DLD1 (cell line): Measurements from ENCODE around the gene PHEX.

ENCODE experiments used
- in situ Hi-C: cut with HindIII; loops from 2 replicates; pipeline ENCODE4 v1.10.0; 2017; ENCODE audit warnings: low sequenced_read_pairs

The PHEX gene

GRCh38 chrX:22147214-22147613 lies 115.1 kb downstream of the PHEX start:
- in situ Hi-C loops: no loop called here

GRCh38 chrX:22147942-22148341 lies 115.8 kb downstream of the PHEX start:
- in situ Hi-C loops: no loop called here

GRCh38 chrX:22148565-22148964 lies 116.4 kb downstream of the PHEX start:
- in situ Hi-C loops: no loop called here

GRCh38 chrX:22150371-22150770 lies 118.2 kb downstream of the PHEX start:
- in situ Hi-C loops: no loop called here

- in situ Hi-C loops: no loop called here
These were observed 123.0 kb downstream of the PHEX start for GRCh38 chrX:22155126-22155525.

- in situ Hi-C loops: no loop called here
These were observed 126.9 kb downstream of the PHEX start for GRCh38 chrX:22159071-22159470.

GRCh38 chrX:22163326-22163725 lies 131.2 kb downstream of the PHEX start:
- in situ Hi-C loops: no loop called here

GRCh38 chrX:22164770-22165388 lies 132.8 kb downstream of the PHEX start:
- in situ Hi-C loops: no loop called here

GRCh38 chrX:22165732-22166457 lies 133.8 kb downstream of the PHEX start:
- in situ Hi-C loops: no loop called here

- in situ Hi-C loops: no loop called here
These were observed 139.3 kb downstream of the PHEX start for GRCh38 chrX:22171287-22172060.

GRCh38 chrX:22173966-22174365 lies 141.8 kb downstream of the PHEX start:
- in situ Hi-C loops: no loop called here

GRCh38 chrX:22177950-22178515 lies 145.9 kb downstream of the PHEX start:
- in situ Hi-C loops: no loop called here

- in situ Hi-C loops: no loop called here
These were observed 152.0 kb downstream of the PHEX start for GRCh38 chrX:22184096-22184495.

- in situ Hi-C loops: no loop called here
These were observed 154.0 kb downstream of the PHEX start for GRCh38 chrX:22186165-22186564.

GRCh38 chrX:22192419-22193060 lies 160.4 kb downstream of the PHEX start:
- in situ Hi-C loops: no loop called here

GRCh38 chrX:22193851-22194659 lies 161.9 kb downstream of the PHEX start:
- in situ Hi-C loops: no loop called here

GRCh38 chrX:22194660-22194945 lies 162.5 kb downstream of the PHEX start:
- in situ Hi-C loops: no loop called here

GRCh38 chrX:22196149-22196548 lies 164.0 kb downstream of the PHEX start:
- in situ Hi-C loops: no loop called here

GRCh38 chrX:22202251-22202650 lies 170.1 kb downstream of the PHEX start:
- in situ Hi-C loops: no loop called here

- in situ Hi-C loops: no loop called here
These were observed 171.1 kb downstream of the PHEX start for GRCh38 chrX:22203186-22203585.
